WTC11 (cell line): ENCODE data around the gene PSMD13. TPM values are rescaled to one million over a fixed set of nuclear protein-coding genes. Genes with fewer than 3 reads are reported as not detected.

Experiments used
- ATAC-seq: fragments of 200-7000 bp; cut with Tn5 transposase; 2 replicates; pipeline ENCODE4 v1.10.0; 2021; ENCODE audit warnings: mild to moderate bottlenecking, moderate library complexity
- CTCF ChIA-PET: fragments of 300-600 bp; sonication (Branson Sonifier 250); formaldehyde crosslinking; loops from one replicate; lab custom pipeline; 2021; ENCODE audit warnings: antibody characterized with exemption; lab: Charles Lee
- POLR2A ChIA-PET: fragments of 350-600 bp; sonication (Branson Sonifier 250); formaldehyde crosslinking; loops from one replicate; lab custom pipeline; 2021; ENCODE audit warnings: antibody characterized with exemption; lab: Charles Lee
- DNase-seq: peaks from one replicate; pipeline ENCODE4 v3.0.0; 2021; ENCODE audit warnings: low spot score
- H3K27ac Mint-ChIP-seq: 2 replicates; pipeline ENCODE4 v1.8.0; 2021; ENCODE audit warnings: mixed read lengths
- H3K27me3 Mint-ChIP-seq: 2 replicates; pipeline ENCODE4 v1.8.0; 2021; ENCODE audit warnings: low read depth, mild to moderate bottlenecking, moderate library complexity, mixed read lengths
- H3K36me3 Mint-ChIP-seq: 2 replicates; pipeline ENCODE4 v1.8.0; 2021; ENCODE audit warnings: mixed read lengths
- H3K4me1 Mint-ChIP-seq: 2 replicates; pipeline ENCODE4 v1.8.0; 2022; ENCODE audit warnings: mixed read lengths
- H3K4me3 Mint-ChIP-seq: 2 replicates; pipeline ENCODE4 v1.8.0; 2021; ENCODE audit warnings: mild to moderate bottlenecking, moderate library complexity, mixed read lengths
- H3K9me3 Mint-ChIP-seq: 2 replicates; pipeline ENCODE4 v1.8.0; 2021; ENCODE audit warnings: mixed read lengths
- ATF6 ChIP-seq: sonication (generic); formaldehyde crosslinking; IDR thresholded peaks from 2 replicates; pipeline ENCODE4 v1.8.1; 2023; ENCODE audit warnings: mild to moderate bottlenecking, missing genetic modification reagents
- JAZF1 ChIP-seq: fragments of 250-450 bp; sonication (Bioruptor Pico); IDR thresholded peaks from 2 replicates; pipeline ENCODE4 v1.9.0; 2021; ENCODE audit warnings: moderate library complexity, mild to moderate bottlenecking, inconsistent platforms
- JUN ChIP-seq: sonication (generic); formaldehyde crosslinking; IDR thresholded peaks from 2 replicates; pipeline ENCODE4 v1.8.0; 2023; ENCODE audit warnings: mild to moderate bottlenecking, missing genetic modification reagents
- MXD4 ChIP-seq: fragments of 250-450 bp; sonication (Bioruptor Pico); IDR thresholded peaks from 2 replicates; pipeline ENCODE4 v1.8.0; 2021; ENCODE audit warnings: mild to moderate bottlenecking, moderate library complexity, borderline replicate concordance
- TCF7 ChIP-seq: sonication (generic); formaldehyde crosslinking; IDR thresholded peaks from 2 replicates; pipeline ENCODE4 v1.8.0; 2022; ENCODE audit warnings: mild to moderate bottlenecking, low read depth, missing genetic modification reagents, moderate library complexity
- ZMAT4 ChIP-seq: fragments of 250-450 bp; sonication (Bioruptor Pico); IDR thresholded peaks from 2 replicates; pipeline ENCODE4 v1.9.0; 2021; ENCODE audit warnings: mild to moderate bottlenecking
- ZNF671 ChIP-seq: fragments of 250-450 bp; sonication (Bioruptor Pico); IDR thresholded peaks from 2 replicates; pipeline ENCODE4 v1.8.0; 2021; ENCODE audit warnings: mild to moderate bottlenecking
- total RNA-seq: library from RNA; stranded (reverse); gene quantifications from 3 replicates; pipeline ENCODE4 v1.2.3, GENCODE V29; 2021
- TF ChIP-seq, protein P1 (sequence below): sonication (generic); formaldehyde crosslinking; IDR thresholded peaks from 2 replicates; pipeline ENCODE4 v1.8.0; 2023; ENCODE audit warnings: missing genetic modification reagents, mild to moderate bottlenecking, borderline replicate concordance
- TF ChIP-seq, protein P2 (sequence below): fragments of 200-600 bp; IDR thresholded peaks from 2 replicates; pipeline ENCODE4 v1.8.0; 2022; ENCODE audit warnings: antibody characterized with exemption
- TF ChIP-seq, protein P3 (sequence below): sonication (generic); formaldehyde crosslinking; IDR thresholded peaks from 2 replicates; pipeline ENCODE4 v1.8.1; 2022; ENCODE audit warnings: mild to moderate bottlenecking, missing genetic modification reagents, moderate library complexity, borderline replicate concordance
- TF ChIP-seq, protein P4 (sequence below): sonication (generic); formaldehyde crosslinking; IDR thresholded peaks from 2 replicates; pipeline ENCODE4 v1.8.1; 2023; ENCODE audit warnings: mild to moderate bottlenecking, missing genetic modification reagents

Gene PSMD13
- total RNA-seq, 1 experiment from 2014 or later, result 148 TPM

DNA sequence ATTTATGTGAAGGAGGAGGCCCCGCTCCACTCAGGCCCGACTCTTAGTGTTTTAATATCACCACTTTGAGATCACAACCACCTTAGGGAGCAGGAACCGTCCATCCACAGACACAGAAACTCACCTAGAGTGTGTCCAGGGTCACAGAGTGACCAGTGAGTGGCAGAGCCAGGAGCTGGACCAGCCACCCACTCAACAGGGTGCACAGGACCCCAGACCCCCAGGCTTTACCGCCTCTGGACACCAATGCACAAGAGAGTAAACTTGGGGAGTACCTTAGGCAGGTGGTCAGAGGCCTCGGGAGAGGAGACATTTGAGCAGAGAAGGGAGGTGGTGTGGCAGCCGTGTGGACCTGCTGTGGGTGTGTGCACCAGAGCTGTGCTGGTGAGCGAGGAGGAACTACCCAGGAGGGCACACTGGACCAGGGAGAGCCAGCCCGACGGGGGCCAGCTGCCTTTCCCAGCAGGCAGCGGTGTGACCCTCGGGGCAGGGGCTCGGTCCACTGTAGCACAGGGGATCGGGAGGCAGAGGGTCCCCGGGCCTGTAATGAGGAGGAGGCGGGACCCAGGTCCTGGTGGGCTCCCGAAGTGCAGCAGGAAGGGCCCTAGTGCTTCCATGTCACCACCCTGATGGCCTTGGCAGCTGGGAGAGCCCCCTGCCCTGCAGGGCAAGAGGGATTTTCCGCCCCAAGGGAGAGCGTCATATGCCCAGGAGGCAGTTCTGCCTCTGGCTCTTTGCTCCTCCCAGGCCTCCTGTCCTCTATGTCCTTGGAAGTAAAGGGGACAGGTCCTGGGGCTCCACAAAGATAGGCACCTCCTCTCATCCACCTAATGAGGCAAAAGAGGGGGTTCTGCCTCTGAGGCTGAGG is 33.9 kb downstream of the PSMD13 start:
- H3K27ac Mint-ChIP-seq, result peak overlapping the region; percentile 41; the same call in 1 of the 2 replicates
- POLR2A ChIA-PET, result interaction anchor here (0.6 to 1.2 kb wide), 2 partner anchors 13 to 86 kb away, joined by 3 to 4 read pairs; no protein-coding TSS in a partner anchor

GRCh38 chr11:271319-271715 is 34.5 kb downstream of the PSMD13 start:
- Mint-ChIP-seq H3K9me3 (peaks cover 9% of the 10 kb centered on the region), H3K4me1 (peaks cover 36% of the 10 kb centered on the region), H3K4me3 (no peak overlapping the region), H3K36me3 (0 out of 2 replicates have a peak, but pooled peaks cover 3% of the 10 kb centered on the region), H3K27ac (no peak overlapping the region), H3K27me3 (peaks cover under 1% of the 10 kb centered on the region; the same call in 1 of the 2 replicates)
- no peak for DNase-seq
- no peak for ATAC-seq
- TF ChIP-seq JUN (CRISPR knock-in tag), result no peak
- TF ChIP-seq, protein P1, sequence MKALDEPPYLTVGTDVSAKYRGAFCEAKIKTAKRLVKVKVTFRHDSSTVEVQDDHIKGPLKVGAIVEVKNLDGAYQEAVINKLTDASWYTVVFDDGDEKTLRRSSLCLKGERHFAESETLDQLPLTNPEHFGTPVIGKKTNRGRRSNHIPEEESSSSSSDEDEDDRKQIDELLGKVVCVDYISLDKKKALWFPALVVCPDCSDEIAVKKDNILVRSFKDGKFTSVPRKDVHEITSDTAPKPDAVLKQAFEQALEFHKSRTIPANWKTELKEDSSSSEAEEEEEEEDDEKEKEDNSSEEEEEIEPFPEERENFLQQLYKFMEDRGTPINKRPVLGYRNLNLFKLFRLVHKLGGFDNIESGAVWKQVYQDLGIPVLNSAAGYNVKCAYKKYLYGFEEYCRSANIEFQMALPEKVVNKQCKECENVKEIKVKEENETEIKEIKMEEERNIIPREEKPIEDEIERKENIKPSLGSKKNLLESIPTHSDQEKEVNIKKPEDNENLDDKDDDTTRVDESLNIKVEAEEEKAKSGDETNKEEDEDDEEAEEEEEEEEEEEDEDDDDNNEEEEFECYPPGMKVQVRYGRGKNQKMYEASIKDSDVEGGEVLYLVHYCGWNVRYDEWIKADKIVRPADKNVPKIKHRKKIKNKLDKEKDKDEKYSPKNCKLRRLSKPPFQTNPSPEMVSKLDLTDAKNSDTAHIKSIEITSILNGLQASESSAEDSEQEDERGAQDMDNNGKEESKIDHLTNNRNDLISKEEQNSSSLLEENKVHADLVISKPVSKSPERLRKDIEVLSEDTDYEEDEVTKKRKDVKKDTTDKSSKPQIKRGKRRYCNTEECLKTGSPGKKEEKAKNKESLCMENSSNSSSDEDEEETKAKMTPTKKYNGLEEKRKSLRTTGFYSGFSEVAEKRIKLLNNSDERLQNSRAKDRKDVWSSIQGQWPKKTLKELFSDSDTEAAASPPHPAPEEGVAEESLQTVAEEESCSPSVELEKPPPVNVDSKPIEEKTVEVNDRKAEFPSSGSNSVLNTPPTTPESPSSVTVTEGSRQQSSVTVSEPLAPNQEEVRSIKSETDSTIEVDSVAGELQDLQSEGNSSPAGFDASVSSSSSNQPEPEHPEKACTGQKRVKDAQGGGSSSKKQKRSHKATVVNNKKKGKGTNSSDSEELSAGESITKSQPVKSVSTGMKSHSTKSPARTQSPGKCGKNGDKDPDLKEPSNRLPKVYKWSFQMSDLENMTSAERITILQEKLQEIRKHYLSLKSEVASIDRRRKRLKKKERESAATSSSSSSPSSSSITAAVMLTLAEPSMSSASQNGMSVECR, result no peak
- no peak for TF ChIP-seq TCF7 (CRISPR knock-in tag)
- no peak for TF ChIP-seq MXD4 (CRISPR knock-in tag)
- ChIA-PET POLR2A (interaction anchor here (0.6 to 1.2 kb wide), 2 partner anchors 12 to 85 kb away, joined by 3 to 4 read pairs; no protein-coding TSS in a partner anchor), CTCF (interaction anchor here (1.0 to 1.1 kb wide), 2 partner anchors 21 to 46 kb away, joined by 3 to 5 read pairs; no protein-coding TSS in a partner anchor)

More for the DNA sequence above, 33.9 kb downstream of the PSMD13 start:
- no peak for ATAC-seq
- no peak for DNase-seq
- Mint-ChIP-seq H3K4me1 (peaks cover 36% of the 10 kb centered on the region), H3K36me3 (0 out of 2 replicates have a peak, but pooled peaks cover 3% of the 10 kb centered on the region), H3K9me3 (peaks cover 4% of the 10 kb centered on the region; the same call in 1 of the 2 replicates), H3K27me3 (no peaks in the 10 kb centered on the region; the same call in 1 of the 2 replicates), H3K4me3 (no peak overlapping the region)
- TF ChIP-seq, protein P2, sequence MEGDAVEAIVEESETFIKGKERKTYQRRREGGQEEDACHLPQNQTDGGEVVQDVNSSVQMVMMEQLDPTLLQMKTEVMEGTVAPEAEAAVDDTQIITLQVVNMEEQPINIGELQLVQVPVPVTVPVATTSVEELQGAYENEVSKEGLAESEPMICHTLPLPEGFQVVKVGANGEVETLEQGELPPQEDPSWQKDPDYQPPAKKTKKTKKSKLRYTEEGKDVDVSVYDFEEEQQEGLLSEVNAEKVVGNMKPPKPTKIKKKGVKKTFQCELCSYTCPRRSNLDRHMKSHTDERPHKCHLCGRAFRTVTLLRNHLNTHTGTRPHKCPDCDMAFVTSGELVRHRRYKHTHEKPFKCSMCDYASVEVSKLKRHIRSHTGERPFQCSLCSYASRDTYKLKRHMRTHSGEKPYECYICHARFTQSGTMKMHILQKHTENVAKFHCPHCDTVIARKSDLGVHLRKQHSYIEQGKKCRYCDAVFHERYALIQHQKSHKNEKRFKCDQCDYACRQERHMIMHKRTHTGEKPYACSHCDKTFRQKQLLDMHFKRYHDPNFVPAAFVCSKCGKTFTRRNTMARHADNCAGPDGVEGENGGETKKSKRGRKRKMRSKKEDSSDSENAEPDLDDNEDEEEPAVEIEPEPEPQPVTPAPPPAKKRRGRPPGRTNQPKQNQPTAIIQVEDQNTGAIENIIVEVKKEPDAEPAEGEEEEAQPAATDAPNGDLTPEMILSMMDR, result no peak
- TF ChIP-seq ATF6 (CRISPR knock-in tag) (no peak), ZMAT4 (CRISPR knock-in tag) (no peak), ZNF671 (CRISPR knock-in tag) (no peak), JAZF1 (CRISPR knock-in tag) (no peak)
- TF ChIP-seq, protein P3, sequence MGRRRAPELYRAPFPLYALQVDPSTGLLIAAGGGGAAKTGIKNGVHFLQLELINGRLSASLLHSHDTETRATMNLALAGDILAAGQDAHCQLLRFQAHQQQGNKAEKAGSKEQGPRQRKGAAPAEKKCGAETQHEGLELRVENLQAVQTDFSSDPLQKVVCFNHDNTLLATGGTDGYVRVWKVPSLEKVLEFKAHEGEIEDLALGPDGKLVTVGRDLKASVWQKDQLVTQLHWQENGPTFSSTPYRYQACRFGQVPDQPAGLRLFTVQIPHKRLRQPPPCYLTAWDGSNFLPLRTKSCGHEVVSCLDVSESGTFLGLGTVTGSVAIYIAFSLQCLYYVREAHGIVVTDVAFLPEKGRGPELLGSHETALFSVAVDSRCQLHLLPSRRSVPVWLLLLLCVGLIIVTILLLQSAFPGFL, result no peak
- TF ChIP-seq, protein P4, sequence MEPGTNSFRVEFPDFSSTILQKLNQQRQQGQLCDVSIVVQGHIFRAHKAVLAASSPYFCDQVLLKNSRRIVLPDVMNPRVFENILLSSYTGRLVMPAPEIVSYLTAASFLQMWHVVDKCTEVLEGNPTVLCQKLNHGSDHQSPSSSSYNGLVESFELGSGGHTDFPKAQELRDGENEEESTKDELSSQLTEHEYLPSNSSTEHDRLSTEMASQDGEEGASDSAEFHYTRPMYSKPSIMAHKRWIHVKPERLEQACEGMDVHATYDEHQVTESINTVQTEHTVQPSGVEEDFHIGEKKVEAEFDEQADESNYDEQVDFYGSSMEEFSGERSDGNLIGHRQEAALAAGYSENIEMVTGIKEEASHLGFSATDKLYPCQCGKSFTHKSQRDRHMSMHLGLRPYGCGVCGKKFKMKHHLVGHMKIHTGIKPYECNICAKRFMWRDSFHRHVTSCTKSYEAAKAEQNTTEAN (CRISPR knock-in tag), result no peak
- CTCF ChIA-PET, result interaction anchor here (1.0 kb wide), 1 partner anchor 47 kb away, joined by 3 read pairs; no protein-coding TSS in a partner anchor
